ENCODE data around the gene PIMREG.

PIMREG gene

GRCh38 chr17:6437956-6438355 lies 6.3 kb upstream of the PIMREG start:
- no peak for DNase-seq (ENCODE audit: low read depth, low spot score)

- DNase-seq (ENCODE audit: low read depth, low spot score), result no peak
Measured at GRCh38 chr17:6439951-6440350, 4.3 kb upstream of the PIMREG start.

DNA sequence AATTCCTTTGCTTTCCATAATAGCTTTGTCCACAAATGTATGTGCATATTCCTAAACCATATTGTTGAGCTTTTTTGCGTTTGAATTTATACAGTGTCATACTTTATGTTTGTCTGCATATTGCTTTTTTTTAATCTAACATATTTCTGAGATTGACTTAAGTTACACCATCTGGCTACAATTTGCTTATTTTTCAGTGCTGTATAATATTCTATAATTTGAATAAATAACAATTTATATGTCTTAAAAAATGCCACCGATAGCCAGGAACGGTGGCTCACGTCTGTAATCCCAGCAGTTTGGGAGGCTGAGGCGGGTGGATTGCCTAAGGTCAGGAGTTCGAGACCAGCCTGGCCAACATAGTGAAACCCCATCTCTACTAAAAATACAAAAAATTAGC lies 1.5 kb upstream of the PIMREG start:
- DNase-seq (ENCODE audit: low read depth, low spot score), result no peak

GRCh38 chr17:6444571-6445335 lies 498 bp downstream of the PIMREG start:
- no peak for DNase-seq (ENCODE audit: low read depth, low spot score)

DNA sequence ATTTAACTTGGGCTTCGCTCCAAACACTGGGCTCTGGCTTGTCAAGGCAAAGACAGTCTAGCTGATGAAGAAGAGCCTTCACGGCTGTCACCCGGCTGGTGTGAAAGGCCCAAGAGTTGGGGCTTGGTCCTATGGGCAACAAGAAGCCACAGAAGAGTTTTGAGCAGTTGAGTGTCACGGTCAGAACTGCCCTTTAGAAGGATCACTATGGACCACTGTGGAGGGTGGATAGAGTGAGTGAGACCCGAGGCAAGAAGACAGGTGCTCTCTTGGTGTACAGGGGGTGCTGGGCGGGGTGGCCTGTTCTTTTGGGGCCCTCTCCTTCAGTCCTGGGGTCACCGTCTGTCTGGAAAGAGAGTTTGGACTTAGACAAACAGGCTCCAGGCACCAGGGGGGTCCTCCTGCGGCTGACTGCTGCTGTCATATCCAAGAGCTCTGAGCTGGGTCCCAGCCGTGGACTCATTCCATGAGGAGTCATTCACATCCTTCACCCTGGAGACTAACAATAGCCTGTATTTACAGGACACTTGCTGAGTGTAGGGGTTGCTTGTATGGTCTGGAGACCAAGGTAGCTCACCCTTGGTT lies 2.4 kb downstream of the PIMREG start:
- DNase-seq (ENCODE audit: low read depth, low spot score), result no peak

DNA sequence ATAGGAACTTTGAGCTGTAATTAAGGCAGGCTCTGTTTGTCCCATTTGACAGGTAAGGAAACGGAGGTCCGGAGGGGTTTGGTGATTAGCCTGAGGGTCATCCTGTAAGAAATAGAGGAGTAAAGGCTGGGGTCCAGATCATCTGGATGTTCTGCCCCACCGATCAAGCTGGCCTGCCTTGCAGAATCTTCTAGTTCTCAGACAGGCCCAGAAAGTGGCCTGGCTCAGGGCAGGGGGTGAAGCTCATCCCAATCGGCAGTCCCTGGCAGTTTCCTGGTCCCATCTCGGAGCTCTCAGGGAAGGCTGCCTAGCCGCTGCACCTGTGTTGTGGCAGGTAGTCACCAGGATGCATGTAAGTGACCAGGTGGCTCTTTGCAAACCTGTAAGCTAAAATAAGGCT lies 4.2 kb downstream of the PIMREG start:
- DNase-seq (ENCODE audit: low read depth, low spot score), result no peak

DNA sequence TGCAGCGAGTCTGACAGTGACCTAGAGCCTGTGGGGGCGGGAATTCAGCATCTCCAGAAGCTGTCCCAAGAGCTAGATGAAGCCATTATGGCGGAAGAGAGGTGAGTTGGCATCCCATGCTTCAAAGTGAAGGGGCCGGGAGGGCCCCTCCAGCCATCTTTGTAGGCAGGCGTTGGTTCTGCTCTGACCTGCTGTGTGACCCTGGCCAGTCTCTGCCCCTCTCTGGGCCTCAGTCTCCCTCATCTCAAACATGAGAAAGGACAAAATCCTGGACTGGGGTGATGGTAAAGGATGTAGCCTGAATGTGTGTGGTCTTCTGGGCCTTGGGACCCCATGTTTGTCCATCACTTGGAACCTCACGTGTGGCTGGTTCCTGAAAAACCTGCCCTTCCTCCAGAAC lies 5.1 kb downstream of the PIMREG start:
- DNase-seq (ENCODE audit: low read depth, low spot score), result no peak

DNA sequence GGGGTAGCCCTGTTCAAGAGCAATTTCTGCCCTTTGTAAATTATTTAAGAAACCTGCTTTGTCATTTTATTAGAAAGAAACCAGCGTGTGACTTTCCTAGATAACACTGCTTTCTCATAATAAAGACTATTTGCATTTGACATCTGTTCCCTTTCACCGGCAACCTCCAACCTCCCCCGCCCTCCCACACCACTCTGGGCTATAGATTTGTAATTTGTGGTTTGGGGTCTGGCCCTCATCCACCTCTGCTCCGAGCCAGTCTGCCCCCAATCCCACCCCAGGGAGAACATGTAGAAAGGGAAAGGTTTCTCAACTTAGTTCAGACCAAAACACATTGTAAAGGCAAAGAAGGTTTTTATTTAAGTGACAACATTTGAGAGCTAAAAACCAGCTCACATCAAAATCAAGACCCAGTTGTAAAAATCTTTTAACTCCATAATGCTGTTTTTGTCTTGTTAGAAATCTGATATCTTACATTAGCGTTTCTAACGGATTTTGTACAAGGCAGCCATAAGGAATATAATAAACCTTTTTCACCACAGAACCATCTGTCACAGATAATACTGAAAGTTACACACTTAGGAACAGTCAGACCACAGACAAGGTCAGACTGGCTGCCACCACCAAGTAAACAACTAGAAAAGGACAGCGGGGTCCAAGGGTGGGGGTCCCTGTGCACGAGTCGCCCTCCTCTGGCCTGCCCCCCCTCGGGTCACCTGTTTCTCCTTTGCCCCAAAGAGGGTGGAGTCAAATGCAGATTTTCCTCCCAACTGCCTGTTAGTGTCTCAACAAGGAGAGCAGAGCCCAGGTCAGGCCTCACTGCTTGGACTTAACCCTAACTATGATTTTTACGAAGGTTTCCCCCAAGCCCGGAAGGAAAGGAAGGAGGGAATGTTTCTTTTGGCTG lies 6.9 kb downstream of the PIMREG start:
- DNase-seq (ENCODE audit: low read depth, low spot score), result no peak

- no peak for DNase-seq (ENCODE audit: low read depth, low spot score)
Measured at GRCh38 chr17:6452471-6453266, 8.4 kb downstream of the PIMREG start.

DNA sequence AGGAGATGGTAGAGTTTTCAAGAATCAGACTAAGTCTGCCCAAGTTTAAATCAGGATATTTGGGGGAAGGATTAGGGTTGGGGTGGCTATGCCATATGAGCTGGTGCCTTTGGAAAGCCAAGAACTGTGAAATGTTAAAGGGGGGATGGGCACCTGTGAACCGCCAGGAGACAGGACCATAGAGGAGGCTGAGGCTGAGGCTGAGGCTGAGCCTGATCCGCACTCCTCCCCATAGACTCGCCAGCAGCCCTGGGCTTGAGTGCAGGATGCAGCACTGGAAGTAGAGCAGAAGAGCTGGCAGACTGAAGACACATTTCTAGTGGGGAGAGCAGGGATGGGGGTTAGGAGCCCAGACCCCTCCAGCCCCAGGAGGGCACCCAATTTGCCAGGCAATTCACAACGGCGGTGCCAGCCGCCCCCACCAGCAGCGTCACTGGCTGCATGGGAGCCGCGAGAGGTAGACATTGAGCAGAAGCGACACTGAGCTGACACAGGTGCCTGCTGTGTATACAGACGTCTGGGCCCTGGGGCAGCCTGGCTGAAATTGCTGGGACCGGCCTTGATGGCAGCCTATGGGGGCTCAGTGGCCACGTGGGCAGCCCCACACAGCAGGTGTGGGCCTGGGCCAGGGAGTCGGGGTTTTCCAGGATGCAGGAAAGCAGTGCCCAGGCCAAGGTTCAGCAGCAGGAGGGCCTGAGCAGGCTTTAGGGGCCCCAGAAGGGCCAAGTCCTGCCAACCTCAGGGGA lies 9.2 kb downstream of the PIMREG start:
- DNase-seq (ENCODE audit: low read depth, low spot score), result no peak

DNA sequence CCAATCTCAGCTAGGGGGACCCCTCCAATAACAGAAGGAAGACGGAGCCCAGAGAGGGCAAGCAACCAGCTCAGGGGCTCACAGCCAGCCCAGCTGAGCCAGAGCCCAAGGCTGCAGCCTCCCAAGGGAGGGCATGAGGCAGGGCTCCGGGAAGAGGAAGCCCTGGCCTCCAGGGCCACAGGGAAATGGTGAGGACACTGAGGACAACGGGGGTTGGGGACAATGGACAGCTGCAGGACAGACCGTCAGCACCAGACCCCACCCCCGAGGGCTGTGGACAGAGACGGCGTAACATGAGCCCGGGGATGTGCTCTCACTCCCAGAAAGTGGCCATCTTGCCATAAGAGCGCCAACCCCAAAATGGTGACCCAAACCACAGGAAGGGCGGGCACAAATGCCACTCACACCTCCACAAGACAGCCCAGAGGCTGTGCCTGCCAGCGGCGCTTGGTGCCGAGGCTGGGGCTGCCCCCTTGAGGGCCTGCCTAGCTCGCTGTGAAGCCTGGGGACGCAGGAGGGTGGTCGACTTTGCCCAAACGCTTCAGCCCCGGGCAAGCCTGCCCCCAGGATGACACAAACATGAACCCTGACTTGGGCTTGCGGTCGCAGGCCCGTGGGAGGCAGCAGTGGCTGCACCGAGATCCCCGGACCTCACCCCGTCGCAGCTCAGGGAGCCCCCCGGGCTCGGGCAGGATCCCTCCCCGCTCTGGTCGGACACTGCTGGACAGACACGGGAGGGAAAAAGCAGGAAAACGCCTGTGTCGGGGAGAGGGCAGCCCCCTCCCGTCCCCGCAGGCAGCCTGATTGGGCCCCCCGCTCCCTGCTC lies 10.5 kb downstream of the PIMREG start:
- no peak for DNase-seq (ENCODE audit: low read depth, low spot score)

GRCh38 chr17:6455321-6455705 lies 11.1 kb downstream of the PIMREG start:
- DNase-seq (ENCODE audit: low read depth, low spot score), result no peak

DNA sequence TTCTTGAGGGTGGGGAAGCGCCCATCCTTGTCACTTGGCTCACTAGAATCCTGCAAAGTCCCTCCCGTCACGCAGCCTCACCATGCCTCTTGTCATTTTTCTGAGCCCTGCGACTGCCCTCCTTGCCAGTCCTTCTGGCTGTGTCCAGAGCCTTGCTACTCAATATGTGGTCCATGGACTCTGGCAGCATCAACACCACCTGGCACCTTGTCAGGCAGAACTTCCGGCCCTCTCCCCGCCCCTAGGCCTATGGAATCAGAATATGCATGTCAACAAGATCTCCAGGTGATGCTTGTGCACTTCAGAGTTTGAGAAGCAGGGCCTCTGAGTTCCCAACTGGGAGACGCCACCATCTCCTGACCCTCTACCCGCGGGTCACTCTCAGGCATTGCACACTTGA lies 12.1 kb downstream of the PIMREG start:
- DNase-seq (ENCODE audit: low read depth, low spot score), result no peak

GRCh38 chr17:6456914-6457687 lies 12.8 kb downstream of the PIMREG start:
- DNase-seq (ENCODE audit: low read depth, low spot score), result no peak

DNA sequence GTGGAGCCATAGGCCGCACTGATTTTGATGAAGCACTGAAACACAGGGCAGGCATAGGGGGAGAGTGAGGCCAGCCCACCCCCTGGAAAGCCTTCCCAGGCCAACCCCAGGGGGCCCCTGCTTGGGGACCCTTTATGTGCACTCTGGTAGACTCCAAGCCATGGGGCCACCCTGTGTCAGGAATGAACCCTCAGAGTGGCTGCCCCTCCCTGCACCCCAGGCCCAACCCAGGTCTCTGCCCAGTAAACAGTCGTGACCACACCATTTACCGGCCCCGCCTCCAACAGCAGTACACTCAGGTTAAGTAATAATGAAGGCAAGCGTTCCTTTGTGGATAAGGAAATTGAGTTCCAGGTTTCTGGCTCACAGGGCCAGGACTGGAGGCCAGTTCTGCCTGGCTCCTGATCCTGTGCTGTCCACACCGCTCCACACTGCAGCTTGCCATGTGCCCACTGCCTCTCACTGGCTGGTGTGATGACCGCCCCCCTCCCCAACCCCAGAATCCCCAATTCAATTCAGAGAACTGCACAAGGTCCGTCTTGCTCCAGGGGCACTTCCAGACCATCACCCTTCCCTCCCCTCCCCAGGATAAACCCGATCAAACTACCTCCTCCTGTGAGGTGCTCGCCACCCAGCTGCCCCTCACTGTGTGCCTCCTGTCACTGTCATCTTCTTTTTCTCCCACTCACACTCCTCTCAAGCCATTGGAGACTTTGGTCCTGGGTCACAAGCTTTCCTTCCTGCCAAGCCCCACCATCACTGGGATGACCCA lies 13.6 kb downstream of the PIMREG start:
- DNase-seq (ENCODE audit: low read depth, low spot score), result no peak

- DNase-seq (ENCODE audit: low read depth, low spot score), result no peak
Measured at GRCh38 chr17:6458460-6458950, 14.2 kb downstream of the PIMREG start.

DNA sequence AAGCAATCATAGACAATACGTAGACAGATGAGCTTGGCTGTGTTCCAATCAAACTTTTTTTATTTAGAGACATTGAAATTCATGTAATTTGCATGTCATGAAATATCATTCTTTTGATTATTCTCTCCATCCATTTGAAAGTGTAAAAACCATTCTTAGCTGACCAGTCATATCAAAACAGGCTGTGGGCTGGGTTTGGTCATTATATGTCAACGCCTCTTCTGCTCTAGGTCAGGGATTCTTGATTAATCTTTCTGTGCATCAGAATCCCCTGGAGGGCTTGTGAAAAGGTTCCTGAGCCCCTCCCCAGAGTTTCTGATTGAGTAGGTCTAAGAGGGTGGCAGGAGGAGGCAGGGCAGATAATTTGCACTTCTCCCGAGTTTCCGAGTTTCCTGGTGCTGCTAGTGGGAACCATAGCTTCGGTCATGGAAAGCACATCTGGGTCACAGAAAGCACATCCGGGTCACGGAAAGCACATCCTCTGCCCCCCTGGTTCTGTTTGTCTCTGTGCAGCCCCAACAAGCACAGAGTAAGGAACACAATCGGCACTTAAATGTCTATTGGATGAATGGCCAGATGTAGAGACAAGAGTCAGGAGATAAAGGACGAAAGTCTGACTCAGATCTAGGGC lies 16.4 kb downstream of the PIMREG start:
- no peak for DNase-seq (ENCODE audit: low read depth, low spot score)

- no peak for DNase-seq (ENCODE audit: low read depth, low spot score)
Measured at GRCh38 chr17:6461246-6461645, 17.0 kb downstream of the PIMREG start.

All from activated CD4-positive, CD25-positive, alpha-beta regulatory T cell treated with anti-CD3 and anti-CD28 coated beads, Interleukin-2, amount 50 U/mL, for 16 hours (primary cell).